GM21528 (cell line): ENCODE data around the gene SLC10A1.
A peak's percentile ranks its signal among the peaks of the same experiment; 100 is the strongest.

Experiments used
- ATAC-seq: cut with Tn5 transposase; IDR thresholded peaks from one replicate; pipeline ENCODE4 v1.9.1; 2021; ENCODE audit warnings: mild to moderate bottlenecking, moderate library complexity; ENCODE audit not compliant: unreplicated experiment, low FRiP score

SLC10A1 gene

DNA sequence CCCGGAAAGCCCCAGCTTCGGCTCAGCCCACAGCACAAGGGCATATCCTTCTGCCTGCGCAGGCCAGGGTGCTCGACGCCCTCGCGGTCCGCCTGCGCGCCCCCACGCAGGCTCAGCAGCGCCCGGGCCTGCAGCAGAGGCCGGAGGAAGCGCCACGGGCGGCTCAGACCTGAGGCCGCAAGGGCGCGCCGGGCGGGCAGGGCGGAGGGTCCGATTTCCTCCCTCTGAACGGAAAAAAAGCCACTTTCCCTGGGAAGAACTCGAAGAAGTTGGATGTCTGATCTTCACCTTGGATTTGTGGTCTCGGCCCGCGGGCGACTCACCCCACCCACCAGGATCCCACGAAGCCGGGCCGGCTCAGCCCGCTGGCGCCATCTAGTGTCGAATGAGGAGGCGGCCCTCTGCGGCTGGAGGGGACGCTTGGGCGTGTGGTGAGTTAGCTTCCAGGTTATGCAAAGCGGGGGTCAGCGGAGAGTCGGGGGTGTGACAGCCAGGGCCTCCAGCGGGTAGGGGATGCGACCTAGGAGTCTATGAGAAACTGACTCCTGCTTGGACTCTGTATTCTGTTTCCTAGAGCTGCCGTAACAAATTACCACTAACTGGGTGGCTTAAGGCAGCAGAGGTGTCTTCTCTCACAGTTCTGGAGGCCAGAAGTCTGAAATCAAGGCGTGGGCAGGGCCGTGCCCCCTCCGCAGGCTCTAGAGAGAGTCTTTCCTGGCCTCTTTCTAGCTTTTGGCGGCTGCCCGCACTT is 70.1 kb downstream of the SLC10A1 start:
- peak; percentile 83 for ATAC-seq
